Thoracic aorta (tissue), 2 donors: ENCODE results near the gene SFXN3. TPM values are rescaled to one million over a fixed set of nuclear protein-coding genes. Genes with fewer than 3 reads are reported as not detected.

Experiments used
- ATAC-seq: fragments of 150-250 bp; one replicate; pipeline ENCODE4 v1.8.0; 2017; ENCODE audit warnings: low read depth; ENCODE audit not compliant: insufficient number of reproducible peaks, low FRiP score
- DNase-seq: peaks from one replicate; pipeline ENCODE4 v3.0.0-alpha.2; 2020; ENCODE audit warnings: low spot score
- H3K27ac ChIP-seq, 2 donors: fragments of 200-600 bp; sonication (generic); 1 replicate in 1 of 2; 2 replicates in 1 of 2; pipeline ENCODE4 v1.5.1; 2016; ENCODE audit warnings: mild to moderate bottlenecking in 2 of 2, moderate library complexity in 2 of 2
- H3K27me3 ChIP-seq: fragments of 200-600 bp; sonication (generic); replicated peaks from 2 replicates; pipeline ENCODE4 v1.6.0; 2016; ENCODE audit warnings: mild to moderate bottlenecking; ENCODE audit not compliant: insufficient read depth
- H3K36me3 ChIP-seq: fragments of 200-600 bp; sonication (generic); one replicate; pipeline ENCODE4 v1.5.1; 2016
- H3K4me1 ChIP-seq, 2 donors: fragments of 200-600 bp; sonication (generic); 1 replicate in 1 of 2; 2 replicates in 1 of 2; pipeline versions ENCODE4 v1.5.1 to v1.6.0; 2016; ENCODE audit warnings: low read depth in 2 of 2, mild to moderate bottlenecking in 1 of 2; ENCODE audit not compliant: control insufficient read depth in 1 of 2
- H3K4me3 ChIP-seq: fragments of 200-600 bp; sonication (generic); 2 replicates; pipeline ENCODE4 v1.5.1; 2016; ENCODE audit warnings: mild to moderate bottlenecking
- H3K9me3 ChIP-seq: fragments of 200-600 bp; sonication (generic); 2 replicates; pipeline ENCODE4 v1.5.1; 2016
- CTCF ChIP-seq: fragments of 200-600 bp; sonication (generic); IDR thresholded peaks from one replicate; pipeline ENCODE4 v1.5.1; 2019; ENCODE audit warnings: antibody characterized with exemption
- total RNA-seq, 2 donors: library from RNA; depleted of rRNA; stranded (reverse); fragments of >200 nt; gene quantifications; one replicate each; pipeline versions ENCODE4 v1.1.0 to v1.2.3, GENCODE V29; 2016

Gene SFXN3
- total RNA-seq, 2 donors from 2014 or later, result 136 to 206 TPM

GRCh38 chr10:101005869-101006567 is 25.0 kb upstream of the SFXN3 start:
- DNase-seq, result no peak
- peaks cover 19% of the 10 kb centered on the region for H3K36me3 ChIP-seq

GRCh38 chr10:101006593-101007098 is 24.4 kb upstream of the SFXN3 start:
- H3K9me3 ChIP-seq, result no peaks in the 10 kb centered on the region
- TF ChIP-seq CTCF, result no peak
- no peak for DNase-seq
- H3K27ac ChIP-seq, result no peak overlapping the region
- H3K4me3 ChIP-seq, result no peak overlapping the region
- no peak for ATAC-seq
- H3K36me3 ChIP-seq, result peaks cover 19% of the 10 kb centered on the region
- H3K4me1 ChIP-seq, result peaks cover 8 to 39% of the 10 kb centered on the region in 2 donors
- no peaks in the 10 kb centered on the region for H3K27me3 ChIP-seq

More at GRCh38 chr10:101005869-101006567, 25.0 kb upstream of the SFXN3 start:
- H3K27ac ChIP-seq, result no peak overlapping the region
- no peaks in the 10 kb centered on the region for H3K27me3 ChIP-seq
- H3K4me3 ChIP-seq, result no peak overlapping the region
- no peak for TF ChIP-seq CTCF
- no peaks in the 10 kb centered on the region for H3K9me3 ChIP-seq
- ATAC-seq, result no peak
- H3K4me1 ChIP-seq, result peaks cover 10 to 46% of the 10 kb centered on the region in 2 donors

- DNase-seq (no peak), ATAC-seq (no peak)
- TF ChIP-seq CTCF, result no peak
- Histone ChIP-seq H3K36me3 (peaks cover 19% of the 10 kb centered on the region), H3K4me1 (peaks cover 4 to 34% of the 10 kb centered on the region in 2 donors), H3K27me3 (no peaks in the 10 kb centered on the region), H3K27ac (peak overlapping the region; percentile 19 to 63), H3K9me3 (no peaks in the 10 kb centered on the region), H3K4me3 (no peak overlapping the region)
Observed at GRCh38 chr10:101007099-101007711, 23.8 kb upstream of the SFXN3 start.

GRCh38 chr10:101007915-101008822 is 22.9 kb upstream of the SFXN3 start:
- Histone ChIP-seq H3K9me3 (no peaks in the 10 kb centered on the region), H3K27me3 (no peaks in the 10 kb centered on the region), H3K27ac (peak overlapping the region in 1 of 2 donors; percentile 63), H3K4me1 (peaks cover 0 to 32% of the 10 kb centered on the region in 2 donors), H3K4me3 (no peak overlapping the region), H3K36me3 (peaks cover 19% of the 10 kb centered on the region)
- TF ChIP-seq CTCF, result no peak
- ATAC-seq (no peak), DNase-seq (no peak)
